Right cardiac atrium (tissue), 5 donors: Measurements from ENCODE around the gene COL4A1. TPM values are rescaled to one million over a fixed set of nuclear protein-coding genes. Genes with fewer than 3 reads are reported as not detected.

Experiments used
- ATAC-seq, 2 donors: fragments of 200-7000 bp; cut with Tn5 transposase; one replicate each; pipeline versions ENCODE4 v1.8.0 to v1.9.1; 2020; ENCODE audit warnings: moderate library complexity in 2 of 2, mild to moderate bottlenecking in 1 of 2
- DNase-seq, 3 donors: peaks; one replicate each; pipeline ENCODE4 v3.0.0-alpha.2; 2020
- H3K27ac ChIP-seq: one replicate; pipeline ENCODE4 v1.5.1; 2013; ENCODE audit warnings: mild to moderate bottlenecking, low read length, control low read depth, moderate library complexity
- H3K27me3 ChIP-seq: one replicate; pipeline ENCODE4 v1.6.1; 2013; ENCODE audit not compliant: control insufficient read depth, insufficient read depth
- H3K4me1 ChIP-seq: one replicate; pipeline ENCODE4 v1.6.1; 2013; ENCODE audit warnings: low read length; ENCODE audit not compliant: control insufficient read depth, insufficient read depth
- H3K4me3 ChIP-seq: one replicate; pipeline ENCODE4 v1.5.1; 2013; ENCODE audit warnings: low read length, control low read depth
- H3K9me3 ChIP-seq: one replicate; pipeline ENCODE4 v1.6.1; 2013; ENCODE audit warnings: low read length; ENCODE audit not compliant: control insufficient read depth
- WGBS: extraction: QIAGEN DNeasy Blood & Tissue Kit; methylation state at CpG from one replicate; pipeline ENCODE4 v1.1.7; 2013; 5-methylcytosine and 5-hydroxymethylcytosine counted together
- intact Hi-C, 4 donors: fragments of 100-400 bp; cut with DNase I; formaldehyde crosslinking; loops; one replicate each; pipeline versions ENCODE4 v1.11.0 to v1.14.0; 2022 to 2023
- polyA plus RNA-seq: library from polyadenylated mRNA; stranded (reverse); fragments of 200-250 nt; gene quantifications from one replicate; pipeline ENCODE4 v1.2.3, GENCODE V29; 2013
- total RNA-seq, 4 donors: library from RNA; stranded (reverse); fragmentation: NEBNext Ultra II Directional; extraction: Animal tissue kit (Norgen Biotek cat#: 25700); gene quantifications; one replicate each; pipeline ENCODE4 v1.2.1, GENCODE V29; 2021
- donor health status: healthy with polysubstance abuse.
- donor health status: DM: no; HTN: yes; CAD: no.
- donor health status: DM: no; HTN: no; CAD: no.
- donor health status: DM: no; HTN: yes; CAD: no; lungs with severe emphysema.
- donor health status: DM: yes; HTN: yes; CAD: no.

COL4A1 gene
- total and polyA plus RNA-seq, 5 donors: 69.8 to 267 (median 102) TPM

DNA sequence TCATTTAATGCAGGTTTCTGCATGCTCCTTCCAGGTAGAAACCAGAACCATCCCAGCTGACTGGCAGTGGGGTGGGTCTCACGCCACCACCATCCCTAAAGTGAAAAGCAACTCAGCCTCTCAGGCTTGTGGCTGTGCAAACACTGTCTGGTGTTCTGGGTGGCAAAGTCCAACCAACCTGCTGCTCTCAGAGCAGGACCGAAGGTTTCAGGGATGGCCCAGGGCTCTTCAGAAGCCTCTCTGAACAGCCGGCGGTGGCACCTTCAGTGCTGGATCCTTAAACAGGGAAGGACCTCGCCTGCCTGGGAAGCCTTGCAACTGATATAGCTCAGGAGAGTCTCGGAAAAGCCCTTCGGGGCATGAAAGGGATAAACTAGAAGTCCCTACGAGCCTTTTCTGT lies 100.8 kb downstream of the COL4A1 start:
- Histone ChIP-seq H3K27me3 (no peaks in the 10 kb centered on the region), H3K4me3 (no peak overlapping the region), H3K9me3 (no peaks in the 10 kb centered on the region), H3K4me1 (no peaks in the 10 kb centered on the region), H3K27ac (no peak overlapping the region)
- DNase-seq (no peak), ATAC-seq (no peak)
- 91% methylated on average over 8 of the region's 8 CpGs for WGBS
- intact Hi-C loops: no loop called here

DNA sequence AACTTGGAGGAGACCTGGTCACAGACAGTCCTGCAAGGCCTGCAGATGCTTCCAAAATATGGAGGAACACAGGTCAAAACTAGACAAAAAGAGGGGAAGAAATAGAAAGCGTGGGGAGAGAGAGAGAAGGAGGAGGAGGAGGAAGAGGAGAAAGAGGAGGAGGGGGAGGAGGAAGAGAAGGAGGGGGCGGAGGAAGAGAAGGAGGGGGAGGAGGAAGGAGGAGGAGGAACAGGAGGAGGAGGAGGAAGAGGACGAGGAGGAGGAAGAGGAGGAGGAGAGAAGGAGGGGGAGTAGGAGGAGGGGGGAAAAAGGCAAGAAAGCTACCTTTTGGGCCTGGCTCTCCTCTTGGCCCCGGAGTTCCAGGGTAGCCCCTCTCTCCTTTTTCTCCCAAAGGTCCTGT lies 105.8 kb downstream of the COL4A1 start:
- Histone ChIP-seq H3K9me3 (no peaks in the 10 kb centered on the region), H3K27me3 (no peaks in the 10 kb centered on the region), H3K27ac (no peak overlapping the region), H3K4me3 (no peak overlapping the region), H3K4me1 (no peaks in the 10 kb centered on the region)
- no peak for DNase-seq
- intact Hi-C loops: no loop called here
- 75% methylated on average over 4 of the region's 4 CpGs for WGBS
- no peak for ATAC-seq

DNA sequence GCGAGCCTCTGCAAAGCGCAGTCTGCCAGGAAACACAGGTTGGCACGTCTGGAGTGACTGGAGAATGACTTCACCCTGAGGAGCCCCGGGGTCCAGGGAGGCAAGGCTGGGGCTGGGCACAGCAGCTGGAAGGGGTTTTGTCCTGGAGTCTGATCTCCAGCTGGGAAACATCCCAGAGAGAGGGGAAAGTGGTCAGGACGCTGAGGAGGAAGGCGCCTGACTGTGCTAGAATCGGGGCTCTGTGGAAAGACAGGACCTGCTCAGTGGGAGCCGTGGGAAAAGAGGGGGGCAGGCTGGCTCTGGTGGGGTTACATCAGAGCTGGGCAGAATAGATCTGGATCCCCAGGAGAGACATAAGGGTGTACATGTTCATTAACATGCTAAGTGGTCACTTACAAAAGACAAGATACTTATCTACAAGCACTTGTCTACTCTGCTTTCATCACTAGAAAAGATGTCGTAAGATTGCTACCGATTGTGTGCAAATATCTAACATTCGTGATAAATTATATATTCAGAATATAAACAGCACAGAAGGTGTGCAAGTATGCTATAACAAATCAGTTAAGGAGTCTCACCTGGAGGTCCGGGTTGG lies 106.6 kb downstream of the COL4A1 start:
- 71% methylated on average over 12 of the region's 12 CpGs for WGBS
- no peaks in the 10 kb centered on the region for H3K4me1 ChIP-seq
- DNase-seq: no peak
- intact Hi-C loops: no loop called here
- no peak overlapping the region for H3K4me3 ChIP-seq
- H3K27me3 ChIP-seq: no peaks in the 10 kb centered on the region
- no peak overlapping the region for H3K27ac ChIP-seq
- ATAC-seq: peak in 1 of 2 donors; percentile 15
- no peaks in the 10 kb centered on the region for H3K9me3 ChIP-seq

DNA sequence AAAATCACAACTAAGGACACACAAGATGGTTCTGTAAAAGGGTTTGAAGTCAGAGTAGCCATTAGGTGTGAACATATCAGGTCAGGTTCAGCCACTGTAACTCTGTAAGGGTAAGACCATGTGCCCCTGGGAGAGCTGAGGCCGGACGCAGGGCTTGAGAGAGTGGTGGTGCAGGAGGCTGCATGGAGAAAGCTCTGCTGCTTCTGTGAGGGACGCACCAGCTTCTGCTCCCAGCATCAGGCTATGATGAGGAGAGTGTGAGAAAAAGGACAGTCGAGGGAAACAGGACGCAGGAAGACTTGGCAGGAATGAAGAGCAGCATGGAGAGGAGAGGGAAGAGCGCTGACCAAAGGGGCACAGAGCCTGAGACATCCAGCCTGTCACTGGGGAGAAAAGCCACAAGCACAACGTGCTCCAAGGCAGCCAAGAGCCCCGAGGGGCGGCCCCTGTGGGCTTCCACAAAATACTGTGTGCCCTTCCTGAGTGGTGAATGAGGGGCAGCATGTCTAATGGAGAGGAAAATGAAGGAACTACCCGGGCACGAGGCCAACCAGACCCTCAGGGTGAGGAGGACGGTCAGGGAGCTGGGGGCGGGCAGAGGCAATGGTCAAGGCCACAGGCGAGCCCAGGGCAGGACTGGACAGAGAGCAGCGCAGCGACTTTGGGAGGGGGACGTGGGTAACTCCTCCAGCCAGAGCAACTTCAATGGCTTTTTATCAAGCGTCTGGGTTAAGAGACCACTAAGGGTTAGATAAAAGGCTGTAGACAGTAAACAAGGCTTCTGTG lies 107.7 kb downstream of the COL4A1 start:
- intact Hi-C loops: no loop called here
- ATAC-seq (peak; percentile 22 to 24), DNase-seq (no peak)
- no peak overlapping the region for H3K4me3 ChIP-seq
- no peaks in the 10 kb centered on the region for H3K9me3 ChIP-seq
- no peaks in the 10 kb centered on the region for H3K27me3 ChIP-seq
- H3K27ac ChIP-seq: no peak overlapping the region
- 70% methylated on average over 18 of the region's 18 CpGs for WGBS
- no peaks in the 10 kb centered on the region for H3K4me1 ChIP-seq

DNA sequence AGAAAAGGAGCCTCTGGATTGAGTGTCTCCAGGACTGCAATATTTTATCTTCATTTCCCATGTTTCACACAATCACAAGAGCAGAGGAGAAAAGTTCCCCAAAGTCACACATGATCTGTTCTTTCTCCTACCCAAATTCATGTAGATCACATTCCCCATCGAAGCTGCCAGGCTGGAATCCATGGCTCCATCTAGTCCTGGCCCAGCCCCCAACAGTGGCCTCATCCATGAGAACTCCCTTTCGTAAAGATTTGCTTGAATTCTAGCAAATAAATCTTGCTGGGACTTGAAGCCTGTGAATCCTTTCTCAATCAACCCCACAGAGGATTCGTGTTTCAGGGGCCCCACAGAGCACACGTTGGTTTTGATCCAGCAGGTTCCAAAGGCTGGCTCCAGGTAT lies 109.5 kb downstream of the COL4A1 start:
- DNase-seq (no peak), ATAC-seq (no peak)
- intact Hi-C loops: no loop called here
- Histone ChIP-seq H3K4me1 (no peaks in the 10 kb centered on the region), H3K27me3 (no peaks in the 10 kb centered on the region), H3K4me3 (no peak overlapping the region), H3K27ac (no peak overlapping the region), H3K9me3 (no peaks in the 10 kb centered on the region)
- WGBS: 85% methylated on average over 4 of the region's 4 CpGs

DNA sequence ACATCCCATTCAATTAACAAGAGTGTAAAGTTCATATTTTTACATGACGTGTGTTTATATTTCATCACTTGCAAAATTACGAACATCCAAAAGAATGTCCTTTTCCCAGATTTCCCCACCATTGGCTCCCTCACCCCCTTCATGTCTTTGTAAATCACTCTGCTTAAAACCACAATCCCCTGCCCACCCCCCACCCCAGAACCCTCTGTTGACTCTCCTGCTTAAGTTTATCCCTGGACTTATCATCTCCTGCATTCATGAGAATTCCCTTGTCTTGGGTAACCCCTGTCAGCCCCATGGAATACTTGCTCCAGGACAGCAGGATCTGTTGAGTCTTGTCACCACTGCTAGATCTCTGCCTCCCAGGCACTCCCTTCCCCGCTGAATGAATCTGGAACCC lies 109.9 kb downstream of the COL4A1 start:
- Histone ChIP-seq H3K4me1 (no peaks in the 10 kb centered on the region), H3K9me3 (no peaks in the 10 kb centered on the region), H3K4me3 (no peak overlapping the region), H3K27me3 (no peaks in the 10 kb centered on the region), H3K27ac (no peak overlapping the region)
- intact Hi-C loops: no loop called here
- no peak for DNase-seq
- no peak for ATAC-seq
- 93% methylated on average over 3 of the region's 3 CpGs for WGBS

DNA sequence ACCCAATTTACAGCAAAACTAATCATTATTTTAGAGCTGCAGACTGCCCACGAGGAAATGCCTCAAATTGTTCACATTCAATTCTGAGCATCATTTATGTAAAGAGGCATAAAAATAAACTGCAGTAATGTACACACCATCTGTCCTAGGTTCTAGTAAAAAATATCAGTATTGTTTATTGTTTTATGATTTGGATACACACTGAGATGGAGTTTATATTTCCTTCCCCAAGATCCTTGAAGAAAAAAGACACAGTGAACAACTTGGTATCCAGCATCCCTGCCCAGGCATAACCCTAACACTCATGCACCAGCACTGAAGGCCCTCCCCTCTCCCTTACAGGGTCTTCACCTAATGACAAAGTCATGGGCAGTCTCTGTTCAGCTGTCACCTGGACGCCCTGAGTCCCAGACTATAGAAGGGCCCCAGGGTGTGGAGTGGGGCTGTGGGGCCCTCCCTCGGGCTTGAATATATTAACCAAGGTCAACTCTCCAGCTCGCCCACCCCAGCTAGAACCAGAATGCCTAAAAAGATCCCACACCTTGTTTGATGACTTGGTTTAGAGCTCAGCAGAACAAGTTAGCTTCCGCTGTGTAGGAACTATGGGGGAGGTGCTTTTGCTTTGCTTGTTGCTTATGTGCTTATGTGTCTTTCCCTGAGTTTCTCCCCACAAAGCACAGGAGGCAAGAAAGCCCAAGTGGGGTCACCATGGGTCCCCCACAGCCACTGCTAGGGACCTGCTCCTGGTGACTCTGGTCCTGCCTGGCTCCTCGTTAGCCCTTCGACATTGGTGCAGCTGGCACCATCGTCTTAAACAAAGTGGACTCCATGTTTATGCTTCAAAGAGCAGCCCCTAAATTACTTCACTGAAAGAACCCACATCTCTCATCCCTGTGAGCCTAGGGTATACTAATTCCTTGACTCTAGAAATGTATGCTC lies 111.1 kb downstream of the COL4A1 start:
- no peak overlapping the region for H3K27ac ChIP-seq
- intact Hi-C loops: no loop called here
- WGBS: 78% methylated on average over 8 of the region's 8 CpGs

DNA sequence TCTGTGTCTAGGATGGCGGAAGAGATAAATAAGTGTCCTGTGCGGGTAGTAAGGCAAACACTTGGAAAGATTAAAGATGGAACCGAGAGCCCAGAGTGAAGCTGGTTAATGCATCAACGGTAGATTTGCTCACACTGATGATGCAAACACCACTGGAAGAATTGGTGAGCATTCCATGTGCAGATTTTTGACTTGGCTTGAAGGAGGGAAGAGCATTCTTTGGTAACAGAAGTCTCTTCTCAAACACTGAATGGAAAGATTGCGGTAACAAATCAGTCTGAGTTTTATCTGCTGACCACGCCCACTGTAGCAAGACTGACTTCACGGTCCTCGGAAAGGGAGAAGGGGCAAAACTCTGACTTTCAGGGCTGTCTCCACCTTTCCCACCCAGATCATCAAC lies 112.5 kb downstream of the COL4A1 start:
- WGBS: 69% methylated on average over 8 of the region's 8 CpGs
- H3K9me3 ChIP-seq: no peaks in the 10 kb centered on the region
- H3K4me3 ChIP-seq: no peak overlapping the region
- DNase-seq (no peak), ATAC-seq (no peak)
- H3K4me1 ChIP-seq: no peaks in the 10 kb centered on the region
- intact Hi-C loops: no loop called here
- H3K27ac ChIP-seq: no peak overlapping the region
- H3K27me3 ChIP-seq: no peaks in the 10 kb centered on the region

More for the DNA sequence above, 111.1 kb downstream of the COL4A1 start:
- no peak for DNase-seq
- H3K27me3 ChIP-seq: no peaks in the 10 kb centered on the region
- no peak overlapping the region for H3K4me3 ChIP-seq
- no peaks in the 10 kb centered on the region for H3K9me3 ChIP-seq
- H3K4me1 ChIP-seq: no peaks in the 10 kb centered on the region
- ATAC-seq: no peak

DNA sequence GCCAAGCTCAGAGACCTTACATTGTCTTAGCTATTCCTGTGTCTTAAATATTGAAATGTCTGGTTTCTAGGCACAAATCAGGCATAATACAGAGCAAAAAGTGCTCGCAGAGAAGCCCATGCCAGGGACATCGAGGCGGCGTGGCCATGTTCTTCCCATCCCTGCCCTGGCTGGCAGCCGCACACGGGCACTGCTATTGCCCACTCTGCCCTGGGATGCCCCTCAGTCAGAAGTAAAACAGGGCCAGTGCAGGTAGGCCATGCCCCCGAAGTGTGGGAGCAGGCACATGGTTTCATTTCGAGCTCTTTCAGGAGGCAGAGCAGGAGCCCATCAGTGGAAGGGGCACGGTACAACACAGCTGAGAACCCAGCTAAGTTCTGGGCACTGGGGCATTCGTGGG lies 113.5 kb downstream of the COL4A1 start:
- intact Hi-C loops: no loop called here
- Histone ChIP-seq H3K9me3 (no peaks in the 10 kb centered on the region), H3K4me1 (no peaks in the 10 kb centered on the region), H3K4me3 (no peak overlapping the region), H3K27me3 (no peaks in the 10 kb centered on the region), H3K27ac (no peak overlapping the region)
- DNase-seq (no peak), ATAC-seq (no peak)
- 93% methylated on average over 10 of the region's 10 CpGs for WGBS

DNA sequence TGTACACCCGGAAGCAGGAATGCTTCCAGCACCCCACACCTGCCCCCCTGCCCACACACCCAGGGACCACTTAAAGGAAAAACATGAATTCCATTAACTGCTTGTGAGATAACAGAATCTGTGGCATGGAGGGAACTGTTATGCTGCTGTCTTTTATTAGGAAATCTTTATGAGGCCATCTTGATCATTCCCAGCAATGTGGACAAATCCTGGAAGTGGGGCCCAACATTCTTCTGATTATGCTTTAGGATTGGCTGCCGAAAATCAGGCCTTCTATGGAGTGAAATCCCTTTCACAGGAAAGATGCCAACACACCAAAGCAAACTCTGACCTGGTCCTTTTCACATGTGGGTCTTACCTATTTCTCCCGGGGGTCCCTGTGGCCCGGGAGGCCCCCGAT lies 114.5 kb downstream of the COL4A1 start:
- intact Hi-C loops: no loop called here
- Histone ChIP-seq H3K9me3 (no peaks in the 10 kb centered on the region), H3K27me3 (no peaks in the 10 kb centered on the region), H3K27ac (no peak overlapping the region), H3K4me1 (no peaks in the 10 kb centered on the region), H3K4me3 (no peak overlapping the region)
- DNase-seq: no peak
- no peak for ATAC-seq
- 84% methylated on average over 5 of the region's 5 CpGs for WGBS

DNA sequence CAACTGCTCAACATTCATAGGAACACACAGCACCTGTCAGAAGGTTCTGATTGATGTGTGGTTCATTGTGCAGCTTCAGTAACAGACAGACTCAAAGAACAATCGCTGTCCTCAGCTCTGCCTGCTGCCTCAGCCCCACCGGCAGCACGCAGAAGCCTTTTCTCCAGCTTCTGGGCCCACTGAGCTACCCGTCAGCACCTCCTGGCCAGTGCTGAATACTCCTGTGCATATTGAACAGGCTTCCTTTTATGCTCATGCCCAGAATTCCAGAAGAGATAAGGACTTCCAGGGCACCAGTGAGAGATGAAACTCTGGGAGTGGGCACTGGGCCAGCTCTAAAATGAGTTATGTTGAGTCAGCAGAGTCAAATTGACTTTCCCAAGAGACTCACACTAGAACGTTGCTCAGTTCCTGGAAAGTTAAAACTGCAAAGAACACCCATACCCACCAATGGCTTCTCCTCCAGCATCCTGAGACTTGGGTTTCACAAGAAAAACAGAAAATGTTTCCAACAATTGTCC lies 119.3 kb downstream of the COL4A1 start:
- intact Hi-C loops: no loop called here
- peak; percentile 76 to 91 for ATAC-seq
- Histone ChIP-seq H3K9me3 (no peaks in the 10 kb centered on the region), H3K27ac (peak overlapping the region; percentile 56), H3K4me1 (no peaks in the 10 kb centered on the region), H3K4me3 (no peak overlapping the region), H3K27me3 (no peaks in the 10 kb centered on the region)
- peak; percentile 59 to 82 (median 66) for DNase-seq
- 35% methylated on average over 5 of the region's 5 CpGs for WGBS
